IgD-negative memory B cell (primary cell): ENCODE results near the gene GALNT15. TPM values are rescaled to one million over a fixed set of nuclear protein-coding genes. Genes with fewer than 3 reads are reported as not detected.
A peak's percentile ranks its signal among the peaks of the same experiment; 100 is the strongest.

Experiments
- H3K27ac Mint-ChIP-seq, 3 donors: one replicate each; pipeline ENCODE4 v1.8.0; 2020 to 2022; ENCODE audit warnings: mild to moderate bottlenecking in 3 of 3, mixed read lengths in 3 of 3, moderate library complexity in 1 of 3
- H3K27me3 Mint-ChIP-seq: one replicate; pipeline ENCODE4 v1.8.0; 2021; ENCODE audit warnings: mixed read lengths
- H3K36me3 Mint-ChIP-seq: one replicate; pipeline ENCODE4 v1.8.0; 2020; ENCODE audit warnings: mild to moderate bottlenecking, mixed read lengths
- H3K4me1 Mint-ChIP-seq, 3 donors: one replicate each; pipeline ENCODE4 v1.8.0; 2020 to 2022; ENCODE audit warnings: mixed read lengths in 3 of 3, mild to moderate bottlenecking in 1 of 3
- H3K4me3 Mint-ChIP-seq, 4 donors: one replicate each; pipeline ENCODE4 v1.8.0; 2020 to 2022; ENCODE audit warnings: mild to moderate bottlenecking in 4 of 4, mixed read lengths in 4 of 4, moderate library complexity in 3 of 4
- H3K9me3 Mint-ChIP-seq, 3 donors: one replicate each; pipeline ENCODE4 v1.8.0; 2020 to 2021; ENCODE audit warnings: mixed read lengths in 3 of 3, mild to moderate bottlenecking in 1 of 3
- polyA plus RNA-seq: library from polyadenylated mRNA; unstranded; fragments of 300-500 nt; fragmentation: Illumina TruSeq; gene quantifications from one replicate; pipeline ENCODE4 v1.2.3, GENCODE V29; 2021

The GALNT15 gene
- polyA plus RNA-seq, 1 donor from 2014 or later, result not detected

DNA sequence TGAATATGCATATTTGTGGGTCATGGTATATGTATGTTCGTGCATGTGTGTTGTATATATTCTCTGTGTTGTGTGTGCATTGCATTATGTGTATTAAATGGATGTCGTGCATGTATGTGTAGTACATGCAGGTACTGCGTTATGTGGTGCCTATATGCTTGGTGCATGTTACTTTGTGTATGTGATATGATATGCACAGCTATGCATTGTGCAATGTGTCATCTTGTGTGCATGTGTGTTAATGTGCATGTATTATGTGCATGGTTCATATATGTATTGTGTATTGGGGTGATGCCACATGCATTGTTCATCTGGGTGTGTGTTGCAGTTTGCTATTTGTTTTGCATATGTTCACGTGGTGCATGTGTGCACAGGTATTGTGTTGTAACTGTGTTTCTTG is 2.9 kb downstream of the GALNT15 start:
- Mint-ChIP-seq H3K27me3 (peaks cover 9% of the 10 kb centered on the region), H3K9me3 (no peaks in the 10 kb centered on the region), H3K4me3 (no peak overlapping the region), H3K36me3 (no peaks in the 10 kb centered on the region), H3K27ac (peak overlapping the region in 1 of 3 donors; percentile 18), H3K4me1 (peaks cover 0 to 4% (median 0%) of the 10 kb centered on the region in 3 donors)

DNA sequence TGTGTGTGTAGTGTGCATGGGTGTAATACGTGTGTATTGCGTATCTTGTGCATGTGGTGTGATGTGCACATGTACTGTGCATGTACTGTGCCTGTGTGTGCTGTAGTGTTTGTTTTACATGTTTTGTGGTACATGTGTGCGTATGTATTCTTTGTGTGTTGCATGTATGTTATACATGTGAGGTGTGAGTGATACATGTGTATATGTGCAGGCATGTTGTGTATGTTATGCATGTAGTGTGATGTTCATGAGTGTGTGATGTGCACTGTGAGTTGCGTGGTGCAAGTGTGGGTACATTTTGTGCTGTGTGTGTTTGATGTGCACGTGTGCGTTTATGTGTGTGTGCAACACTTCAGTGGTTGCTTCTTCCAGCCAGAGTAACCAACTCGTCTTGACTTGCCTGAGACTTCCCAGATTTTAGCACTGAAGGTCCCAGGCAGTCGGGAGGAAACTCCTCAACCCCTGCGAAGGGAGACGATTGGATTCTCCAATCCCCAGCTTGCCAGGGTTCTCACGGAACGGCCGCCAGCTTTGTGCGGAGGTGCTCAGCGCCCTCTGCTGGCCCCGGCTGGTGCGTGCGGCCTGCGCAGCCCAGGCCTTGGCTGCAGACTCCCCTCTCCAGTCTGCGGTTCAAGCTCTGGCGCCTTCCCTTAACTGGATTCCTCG is 3.6 kb downstream of the GALNT15 start:
- Mint-ChIP-seq H3K36me3 (no peaks in the 10 kb centered on the region), H3K4me1 (peaks cover 0 to 4% (median 0%) of the 10 kb centered on the region in 3 donors), H3K27ac (no peak overlapping the region), H3K27me3 (peaks cover 9% of the 10 kb centered on the region), H3K4me3 (no peak overlapping the region), H3K9me3 (no peaks in the 10 kb centered on the region)

DNA sequence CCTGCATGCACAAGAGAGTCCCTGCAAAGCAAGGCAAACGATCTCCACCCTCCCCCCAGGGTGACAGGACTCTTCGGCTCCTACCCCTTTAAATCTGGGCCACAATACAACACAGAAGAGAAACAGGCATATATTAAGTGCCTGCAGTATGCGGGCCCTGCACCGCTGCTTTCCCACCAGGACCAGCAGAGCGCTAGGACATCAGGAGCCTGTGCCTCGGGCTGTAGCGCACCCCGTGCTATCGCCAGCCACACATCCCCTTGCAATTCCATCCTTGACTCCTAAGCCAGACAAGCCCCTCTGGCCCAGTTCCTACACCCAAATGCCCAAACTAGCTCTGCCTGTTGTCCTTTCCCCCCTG is 4.1 kb downstream of the GALNT15 start:
- H3K9me3 Mint-ChIP-seq, result no peaks in the 10 kb centered on the region
- no peak overlapping the region for H3K27ac Mint-ChIP-seq
- H3K4me3 Mint-ChIP-seq, result no peak overlapping the region
- peaks cover 0 to 4% (median 0%) of the 10 kb centered on the region in 3 donors for H3K4me1 Mint-ChIP-seq
- H3K36me3 Mint-ChIP-seq, result no peaks in the 10 kb centered on the region
- H3K27me3 Mint-ChIP-seq, result peaks cover 8% of the 10 kb centered on the region

DNA sequence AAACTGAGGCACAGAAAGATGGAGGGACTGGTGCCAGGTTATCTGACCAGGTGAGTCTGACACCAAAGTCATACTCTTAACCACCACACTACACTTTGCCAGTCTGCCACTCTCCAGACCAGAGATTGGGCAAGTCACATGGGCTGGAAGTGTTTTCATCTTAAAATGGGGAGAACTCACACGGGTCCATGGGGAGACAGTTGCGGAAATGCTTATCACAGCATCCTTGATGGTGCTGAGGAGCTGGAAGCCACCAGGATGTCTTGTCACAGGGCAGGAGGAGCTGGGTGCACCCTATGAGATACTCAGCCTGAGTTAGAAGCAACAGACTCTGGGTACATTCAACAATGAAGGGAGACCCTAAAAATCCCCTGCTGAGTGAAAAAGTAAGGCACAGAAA is 4.8 kb downstream of the GALNT15 start:
- H3K9me3 Mint-ChIP-seq, result no peaks in the 10 kb centered on the region
- no peaks in the 10 kb centered on the region for H3K36me3 Mint-ChIP-seq
- H3K4me3 Mint-ChIP-seq, result no peak overlapping the region
- peaks cover 0 to 4% (median 0%) of the 10 kb centered on the region in 3 donors for H3K4me1 Mint-ChIP-seq
- no peak overlapping the region for H3K27ac Mint-ChIP-seq
- H3K27me3 Mint-ChIP-seq, result peaks cover 8% of the 10 kb centered on the region

DNA sequence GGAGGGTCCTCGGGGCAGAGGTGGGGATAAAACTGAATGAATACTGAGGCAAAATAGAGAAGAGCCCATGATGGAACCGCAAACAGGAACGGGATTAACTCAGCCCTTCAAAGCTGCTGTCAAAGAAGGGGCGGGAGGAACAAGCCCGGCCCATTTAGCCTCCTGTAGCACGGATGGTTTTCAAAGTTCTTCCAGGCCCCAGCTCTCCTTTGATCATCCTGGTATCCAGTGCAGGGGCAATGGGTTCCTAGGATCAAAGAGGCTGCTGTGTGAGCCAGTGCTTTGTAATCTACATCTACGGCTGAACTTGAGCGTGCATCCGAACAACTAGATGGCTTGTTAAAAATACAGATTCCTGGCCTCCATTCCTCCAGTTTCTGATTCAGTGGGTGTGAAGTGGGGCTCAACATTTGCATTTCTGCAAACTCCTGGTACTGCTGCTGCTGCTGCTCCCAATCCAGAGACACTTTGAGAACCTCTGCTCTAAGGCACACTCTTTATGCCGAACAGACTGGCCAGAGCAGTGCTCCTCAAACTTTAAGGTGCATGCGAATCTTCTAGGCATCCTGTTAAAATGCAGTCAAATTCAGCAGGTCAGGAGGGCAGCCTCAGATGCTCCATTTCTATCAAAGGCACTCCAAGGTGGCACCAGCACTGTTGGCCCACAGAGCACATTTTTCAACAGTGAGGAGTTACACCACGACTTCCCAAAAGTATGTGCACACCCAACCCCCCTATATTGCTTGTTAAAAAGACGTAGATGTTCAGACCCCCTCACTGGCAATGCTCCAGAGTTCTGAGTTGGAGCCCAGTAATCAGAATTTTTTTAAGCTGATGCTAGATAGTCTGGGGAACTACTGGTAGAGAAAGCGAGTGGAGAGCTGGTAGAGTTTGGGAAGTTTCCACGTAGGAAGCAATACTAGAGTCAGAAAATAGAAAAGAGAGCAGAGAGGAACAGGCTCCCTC is 5.6 kb downstream of the GALNT15 start:
- Mint-ChIP-seq H3K36me3 (no peaks in the 10 kb centered on the region), H3K27ac (no peak overlapping the region), H3K4me3 (no peak overlapping the region), H3K27me3 (peaks cover 8% of the 10 kb centered on the region), H3K9me3 (no peaks in the 10 kb centered on the region), H3K4me1 (peaks cover 0 to 4% (median 0%) of the 10 kb centered on the region in 3 donors)

DNA sequence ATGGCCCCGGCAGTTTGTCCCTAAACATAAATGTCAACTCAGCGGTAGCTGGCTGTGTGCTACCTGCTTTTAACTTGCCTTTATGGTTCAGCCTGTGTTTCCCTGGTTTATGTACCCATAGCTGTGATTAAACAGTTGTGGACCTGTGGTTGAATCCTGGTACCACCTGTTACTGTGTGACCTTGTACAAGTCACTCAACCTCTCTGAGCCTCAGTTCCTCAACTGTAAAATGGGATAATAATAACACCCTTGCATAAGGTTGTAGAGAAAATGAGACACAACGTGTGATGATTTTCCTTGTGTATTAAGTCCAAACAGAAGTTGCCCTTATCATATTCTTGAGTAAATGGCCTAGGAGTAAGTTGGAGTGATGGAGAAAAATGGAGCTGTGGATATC is 6.3 kb downstream of the GALNT15 start:
- Mint-ChIP-seq H3K36me3 (no peaks in the 10 kb centered on the region), H3K27me3 (peaks cover 8% of the 10 kb centered on the region), H3K9me3 (no peaks in the 10 kb centered on the region), H3K27ac (peak overlapping the region in 1 of 3 donors; percentile 25), H3K4me1 (peaks cover 0 to 4% (median 0%) of the 10 kb centered on the region in 3 donors), H3K4me3 (no peak overlapping the region)

DNA sequence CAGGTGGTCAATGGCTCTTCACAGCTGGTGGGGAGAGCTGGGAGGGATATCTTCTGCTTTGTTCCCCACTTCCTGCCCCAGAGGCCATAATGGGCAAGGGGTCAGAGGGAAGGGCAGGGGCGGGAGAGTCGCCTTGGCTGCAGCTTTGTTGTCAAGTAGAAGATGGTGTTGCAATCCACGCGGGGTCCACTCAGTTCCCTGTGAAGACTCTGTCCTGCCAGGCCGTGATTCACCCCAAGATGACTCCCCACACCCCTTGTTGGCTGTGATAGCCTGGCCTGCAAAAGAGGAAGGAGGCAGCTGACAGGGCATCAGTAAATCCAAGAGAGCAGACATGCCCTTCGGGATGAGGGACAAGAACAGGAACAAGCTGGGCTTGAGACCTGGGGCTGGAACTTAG is 6.9 kb downstream of the GALNT15 start:
- H3K4me1 Mint-ChIP-seq, result peaks cover 0 to 4% (median 0%) of the 10 kb centered on the region in 3 donors
- peaks cover 8% of the 10 kb centered on the region for H3K27me3 Mint-ChIP-seq
- no peaks in the 10 kb centered on the region for H3K36me3 Mint-ChIP-seq
- no peak overlapping the region for H3K27ac Mint-ChIP-seq
- H3K4me3 Mint-ChIP-seq, result no peak overlapping the region
- H3K9me3 Mint-ChIP-seq, result no peaks in the 10 kb centered on the region

DNA sequence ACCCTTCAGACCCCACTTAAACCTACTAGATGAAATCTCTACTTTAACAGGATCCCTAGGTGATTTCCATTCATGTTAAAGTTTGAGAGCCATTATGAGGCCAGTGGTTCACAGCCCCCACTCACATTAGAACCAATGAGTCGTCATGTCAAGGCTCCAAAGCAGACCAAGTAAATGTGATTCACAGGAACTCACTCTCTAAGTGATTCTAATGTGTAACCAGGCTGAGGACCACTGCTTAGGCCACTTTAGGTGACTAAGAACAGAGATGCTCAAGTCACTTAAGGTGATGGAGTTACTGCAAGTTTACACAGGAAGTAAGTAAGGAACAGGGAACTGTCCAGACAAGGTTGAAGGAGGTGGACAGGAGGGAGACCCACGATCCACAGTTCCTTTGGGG is 7.7 kb downstream of the GALNT15 start:
- no peak overlapping the region for H3K4me3 Mint-ChIP-seq
- no peaks in the 10 kb centered on the region for H3K36me3 Mint-ChIP-seq
- no peak overlapping the region for H3K27ac Mint-ChIP-seq
- H3K27me3 Mint-ChIP-seq, result peaks cover 9% of the 10 kb centered on the region
- H3K4me1 Mint-ChIP-seq, result peaks cover 0 to 4% (median 0%) of the 10 kb centered on the region in 3 donors
- H3K9me3 Mint-ChIP-seq, result no peaks in the 10 kb centered on the region

DNA sequence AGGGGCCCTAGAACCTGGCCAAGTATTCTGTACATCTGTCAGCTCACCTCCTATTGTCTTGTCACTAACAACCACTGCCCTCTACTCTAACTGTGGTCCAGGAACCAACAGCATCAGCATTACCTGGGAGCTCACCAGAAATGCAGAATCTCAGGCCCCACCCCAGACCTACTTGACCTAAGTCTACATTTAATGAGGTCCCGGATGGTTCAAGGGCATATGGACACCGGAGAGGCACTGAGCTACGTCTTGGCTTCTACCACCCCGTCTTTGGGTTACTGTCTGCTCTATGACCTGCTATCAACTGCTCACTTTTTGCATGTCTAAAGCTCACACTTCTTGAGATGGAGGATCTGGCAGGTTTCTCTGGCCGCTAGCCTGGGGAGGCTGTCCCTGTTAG is 8.1 kb downstream of the GALNT15 start:
- peaks cover 0 to 4% (median 0%) of the 10 kb centered on the region in 3 donors for H3K4me1 Mint-ChIP-seq
- H3K36me3 Mint-ChIP-seq, result no peaks in the 10 kb centered on the region
- H3K27me3 Mint-ChIP-seq, result peaks cover 9% of the 10 kb centered on the region
- H3K9me3 Mint-ChIP-seq, result no peaks in the 10 kb centered on the region
- no peak overlapping the region for H3K4me3 Mint-ChIP-seq
- no peak overlapping the region for H3K27ac Mint-ChIP-seq

DNA sequence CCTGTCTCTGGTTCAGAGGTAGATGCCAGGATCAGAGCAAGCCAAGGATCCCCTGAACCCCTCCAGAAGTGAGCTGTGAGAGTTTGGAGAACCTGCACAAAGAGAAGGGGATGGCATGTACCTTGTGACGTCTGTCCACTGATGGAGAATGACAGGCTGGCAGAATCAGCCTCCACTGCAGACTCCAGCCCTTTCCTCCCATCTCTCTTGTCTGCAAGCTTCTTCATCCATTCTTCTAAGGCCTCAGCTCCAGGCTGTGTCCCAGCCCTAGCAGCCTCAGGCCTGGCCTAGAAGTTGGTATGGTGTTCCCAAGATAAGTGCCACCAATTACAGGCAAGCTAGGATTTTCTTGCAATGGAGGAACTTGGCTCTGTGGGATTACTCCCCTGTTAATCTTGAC is 8.6 kb downstream of the GALNT15 start:
- Mint-ChIP-seq H3K27me3 (peaks cover 13% of the 10 kb centered on the region), H3K9me3 (no peaks in the 10 kb centered on the region), H3K36me3 (no peaks in the 10 kb centered on the region), H3K4me1 (peaks cover 0 to 2% (median 0%) of the 10 kb centered on the region in 3 donors), H3K4me3 (no peak overlapping the region), H3K27ac (no peak overlapping the region)

DNA sequence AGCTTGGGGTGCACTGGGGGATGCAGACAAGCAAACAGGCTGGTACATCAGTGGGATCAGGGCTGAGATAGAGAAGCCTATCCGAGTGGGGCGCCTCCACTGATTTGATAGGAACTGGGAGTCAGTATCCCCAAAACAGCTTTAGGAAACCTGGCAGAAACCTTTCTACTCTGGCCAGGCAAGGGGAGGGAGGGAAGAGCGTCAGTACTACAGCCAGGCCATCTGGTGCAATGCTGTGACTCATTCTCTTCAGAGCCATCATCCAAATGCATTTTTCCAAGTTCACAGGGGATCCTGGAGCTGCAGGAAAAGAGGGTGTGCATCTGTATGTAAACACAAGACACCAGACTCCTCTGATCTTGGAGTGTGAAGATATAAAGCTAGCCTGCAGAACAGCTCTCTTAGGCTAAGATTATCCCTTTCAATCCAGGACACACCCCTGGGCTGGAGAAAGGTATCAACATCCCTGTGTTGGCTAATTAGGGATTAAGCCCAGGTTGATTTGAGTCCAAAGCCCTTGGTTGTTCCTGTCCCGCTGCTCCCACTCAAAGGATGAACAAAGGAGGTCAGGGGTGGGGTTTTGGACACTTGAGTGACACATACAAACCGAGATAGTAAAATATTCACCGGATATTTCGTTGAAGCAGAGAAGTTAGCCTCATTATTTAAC is 9.3 kb downstream of the GALNT15 start:
- H3K27me3 Mint-ChIP-seq, result peaks cover 12% of the 10 kb centered on the region
- no peaks in the 10 kb centered on the region for H3K36me3 Mint-ChIP-seq
- no peaks in the 10 kb centered on the region for H3K9me3 Mint-ChIP-seq
- H3K4me1 Mint-ChIP-seq, result no peaks in the 10 kb centered on the region
- H3K4me3 Mint-ChIP-seq, result no peak overlapping the region
- H3K27ac Mint-ChIP-seq, result no peak overlapping the region

DNA sequence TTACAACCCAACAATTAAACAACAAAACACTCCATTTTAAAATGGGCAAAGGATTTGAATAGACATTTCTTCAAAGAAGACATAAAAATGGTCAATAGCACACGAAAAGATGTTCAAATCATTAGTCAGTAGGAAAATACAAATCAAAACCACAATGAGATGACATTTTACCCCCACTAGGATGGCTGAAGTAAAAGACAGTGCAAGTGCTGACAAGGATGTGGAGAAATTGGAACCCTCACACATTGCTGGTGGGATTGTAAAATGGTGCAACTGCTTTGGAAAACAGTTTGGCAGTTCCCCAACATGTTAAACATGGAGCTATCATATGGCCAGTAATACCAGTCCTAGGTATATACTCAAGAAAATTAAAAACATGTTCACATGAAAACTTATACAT is 11.6 kb downstream of the GALNT15 start:
- Mint-ChIP-seq H3K27ac (no peak overlapping the region), H3K27me3 (peaks cover 8% of the 10 kb centered on the region), H3K4me1 (no peaks in the 10 kb centered on the region), H3K9me3 (no peaks in the 10 kb centered on the region), H3K4me3 (no peak overlapping the region), H3K36me3 (no peaks in the 10 kb centered on the region)

DNA sequence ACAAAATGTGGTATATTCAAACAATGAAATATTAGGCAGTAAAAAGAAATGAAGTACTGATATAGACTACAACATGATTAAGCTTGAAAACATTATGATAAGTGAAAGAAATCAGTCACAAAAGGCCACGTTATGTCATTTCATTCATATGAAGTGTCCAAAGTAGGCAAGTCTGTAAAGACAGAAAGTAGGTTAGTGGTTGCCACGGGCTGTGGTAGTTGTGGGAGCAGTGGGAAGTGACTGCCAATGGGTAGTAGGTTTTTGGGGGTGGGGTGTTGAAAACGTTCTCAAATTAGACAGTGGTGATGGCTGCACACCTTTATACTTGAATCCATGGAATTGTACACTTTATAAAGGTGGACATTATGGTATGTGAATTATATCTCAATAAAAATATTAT is 12.1 kb downstream of the GALNT15 start:
- Mint-ChIP-seq H3K4me3 (no peak overlapping the region), H3K36me3 (no peaks in the 10 kb centered on the region), H3K27me3 (peaks cover 8% of the 10 kb centered on the region), H3K9me3 (no peaks in the 10 kb centered on the region), H3K4me1 (no peaks in the 10 kb centered on the region), H3K27ac (no peak overlapping the region)

DNA sequence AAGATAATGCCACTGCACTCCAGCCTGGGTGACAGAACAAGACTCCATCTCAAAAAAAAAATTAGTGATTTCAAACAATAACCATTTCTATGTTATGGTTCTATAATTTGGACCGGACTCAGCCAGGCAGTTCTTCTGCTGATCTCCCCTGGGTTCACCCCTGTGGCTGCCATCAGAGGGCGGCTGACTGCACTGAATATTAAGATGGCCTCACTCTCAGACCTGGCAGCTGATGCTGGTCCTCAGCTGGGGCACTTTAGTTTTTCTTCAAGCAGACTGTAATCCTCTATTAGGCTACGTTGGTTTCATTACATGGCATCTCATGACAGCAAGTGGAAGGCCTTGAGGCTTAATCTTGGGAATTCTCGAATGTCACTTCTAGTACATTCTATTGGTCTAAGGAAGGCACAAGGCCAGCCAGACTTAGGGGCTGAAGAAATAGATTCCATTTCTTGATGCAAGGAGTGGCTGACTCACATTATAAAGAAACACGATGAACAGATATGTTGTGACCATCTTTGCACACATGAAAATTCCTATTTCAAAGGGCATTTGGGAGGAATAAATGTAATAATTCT is 12.8 kb downstream of the GALNT15 start:
- H3K4me3 Mint-ChIP-seq, result no peak overlapping the region
- no peaks in the 10 kb centered on the region for H3K36me3 Mint-ChIP-seq
- no peak overlapping the region for H3K27ac Mint-ChIP-seq
- H3K4me1 Mint-ChIP-seq, result no peaks in the 10 kb centered on the region
- no peaks in the 10 kb centered on the region for H3K9me3 Mint-ChIP-seq
- peaks cover 11% of the 10 kb centered on the region for H3K27me3 Mint-ChIP-seq

DNA sequence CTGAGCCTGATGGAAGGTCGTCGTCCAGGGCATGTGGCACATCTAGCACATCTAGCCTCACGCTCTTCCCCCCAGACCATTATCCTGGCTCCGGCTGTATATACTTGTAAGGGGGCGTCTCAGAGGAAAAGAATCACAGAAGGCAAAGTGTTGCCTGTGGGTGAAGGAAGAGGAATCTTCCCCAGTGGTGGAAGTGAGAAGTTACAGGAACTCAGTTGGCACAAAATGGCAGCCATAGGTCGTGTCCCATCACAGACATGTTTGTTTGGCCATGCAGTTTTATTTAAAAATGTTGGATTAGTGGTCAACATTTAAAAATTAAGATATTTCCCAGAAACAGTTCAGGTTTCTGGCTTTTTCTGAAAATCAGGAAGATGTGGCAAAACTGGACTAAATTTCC is 13.6 kb downstream of the GALNT15 start:
- H3K4me3 Mint-ChIP-seq, result no peak overlapping the region
- no peaks in the 10 kb centered on the region for H3K9me3 Mint-ChIP-seq
- peaks cover 13% of the 10 kb centered on the region for H3K27me3 Mint-ChIP-seq
- H3K4me1 Mint-ChIP-seq, result no peaks in the 10 kb centered on the region
- no peak overlapping the region for H3K27ac Mint-ChIP-seq
- no peaks in the 10 kb centered on the region for H3K36me3 Mint-ChIP-seq
